Cortex of kidney (tissue), 1 donor: ENCODE measurements around the gene ABL1.

Experiments used
- DNase-seq: peaks from one replicate; lab custom pipeline; 2025; lab: John Stamatoyannopoulos, UW

The ABL1 gene

DNA sequence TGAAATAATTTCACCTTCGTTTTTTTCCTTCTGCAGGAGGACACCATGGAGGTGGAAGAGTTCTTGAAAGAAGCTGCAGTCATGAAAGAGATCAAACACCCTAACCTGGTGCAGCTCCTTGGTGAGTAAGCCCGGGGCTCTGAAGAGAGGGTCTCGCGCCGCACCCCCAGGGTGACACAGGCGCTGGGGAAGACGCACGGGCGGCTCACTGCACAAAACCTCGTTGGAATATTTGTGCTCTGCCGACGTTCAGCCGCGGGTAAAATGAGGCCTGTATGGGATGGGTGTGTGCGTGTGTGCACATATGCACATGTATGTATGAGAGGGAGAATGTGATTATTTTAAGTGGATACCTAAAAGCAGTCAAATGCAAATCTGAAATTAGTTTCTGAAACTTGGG lies 37.0 kb downstream of the ABL1 start:
- no peak for DNase-seq

DNA sequence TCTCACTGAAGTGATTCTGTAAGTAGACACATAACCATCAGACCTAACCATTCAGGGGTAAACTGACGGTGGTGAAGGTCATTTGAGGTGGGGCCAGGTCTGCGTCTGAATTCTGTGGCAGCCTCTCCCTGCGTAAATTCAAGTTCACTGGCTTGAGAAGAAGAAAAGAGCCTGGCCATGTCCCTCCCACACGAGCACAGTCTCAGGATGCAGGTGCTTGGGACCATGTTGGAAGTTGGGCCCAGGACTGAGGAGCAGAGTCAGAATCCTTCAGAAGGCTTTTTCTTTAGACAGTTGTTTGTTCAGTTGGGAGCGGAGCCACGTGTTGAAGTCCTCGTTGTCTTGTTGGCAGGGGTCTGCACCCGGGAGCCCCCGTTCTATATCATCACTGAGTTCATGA lies 37.5 kb downstream of the ABL1 start:
- no peak for DNase-seq

DNA sequence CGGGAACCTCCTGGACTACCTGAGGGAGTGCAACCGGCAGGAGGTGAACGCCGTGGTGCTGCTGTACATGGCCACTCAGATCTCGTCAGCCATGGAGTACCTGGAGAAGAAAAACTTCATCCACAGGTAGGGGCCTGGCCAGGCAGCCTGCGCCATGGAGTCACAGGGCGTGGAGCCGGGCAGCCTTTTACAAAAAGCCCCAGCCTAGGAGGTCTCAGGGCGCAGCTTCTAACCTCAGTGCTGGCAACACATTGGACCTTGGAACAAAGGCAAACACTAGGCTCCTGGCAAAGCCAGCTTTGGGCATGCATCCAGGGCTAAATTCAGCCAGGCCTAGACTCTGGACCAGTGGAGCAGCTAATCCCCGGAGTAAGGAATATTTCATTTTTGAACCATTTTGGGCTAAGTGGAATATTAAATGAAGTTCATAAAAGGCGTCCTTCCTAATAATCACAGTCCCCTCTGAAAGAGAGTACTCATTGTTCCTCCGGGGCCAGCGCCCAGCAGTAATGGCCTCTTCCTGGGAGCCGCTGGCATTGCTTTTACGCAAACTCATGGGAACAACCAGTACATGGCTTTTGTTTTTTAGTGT lies 38.0 kb downstream of the ABL1 start:
- DNase-seq: no peak

DNA sequence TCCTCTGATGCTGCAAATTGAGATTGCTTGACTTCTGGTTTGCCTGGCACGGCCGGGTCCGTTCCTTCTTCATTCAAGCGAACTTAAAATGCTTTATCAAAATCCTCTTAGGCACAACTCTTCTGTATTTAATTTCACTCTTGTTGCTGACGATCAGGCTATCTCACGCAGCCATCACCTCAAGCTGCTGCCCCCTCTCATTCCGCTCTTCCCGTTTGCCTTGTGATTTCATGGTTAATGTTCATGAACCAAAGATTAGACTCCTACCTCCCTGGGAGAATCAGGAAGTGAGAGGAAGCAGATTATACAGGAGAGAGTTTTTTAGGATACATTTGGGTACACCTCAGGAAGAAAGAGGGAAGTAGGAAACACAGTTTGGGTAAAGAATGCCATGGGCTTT lies 38.9 kb downstream of the ABL1 start:
- DNase-seq: no peak

DNA sequence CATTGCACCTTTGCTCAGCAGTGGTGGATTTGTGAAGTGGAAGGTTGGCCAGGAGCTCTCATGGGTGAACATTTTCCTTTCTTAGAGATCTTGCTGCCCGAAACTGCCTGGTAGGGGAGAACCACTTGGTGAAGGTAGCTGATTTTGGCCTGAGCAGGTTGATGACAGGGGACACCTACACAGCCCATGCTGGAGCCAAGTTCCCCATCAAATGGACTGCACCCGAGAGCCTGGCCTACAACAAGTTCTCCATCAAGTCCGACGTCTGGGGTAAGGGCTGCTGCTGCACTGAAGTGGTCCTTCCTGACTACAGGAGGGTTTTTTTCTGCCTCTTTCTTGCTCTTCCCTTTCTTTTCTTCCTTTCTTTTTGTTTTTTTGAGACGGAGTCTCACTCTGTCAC lies 39.7 kb downstream of the ABL1 start:
- DNase-seq: no peak

DNA sequence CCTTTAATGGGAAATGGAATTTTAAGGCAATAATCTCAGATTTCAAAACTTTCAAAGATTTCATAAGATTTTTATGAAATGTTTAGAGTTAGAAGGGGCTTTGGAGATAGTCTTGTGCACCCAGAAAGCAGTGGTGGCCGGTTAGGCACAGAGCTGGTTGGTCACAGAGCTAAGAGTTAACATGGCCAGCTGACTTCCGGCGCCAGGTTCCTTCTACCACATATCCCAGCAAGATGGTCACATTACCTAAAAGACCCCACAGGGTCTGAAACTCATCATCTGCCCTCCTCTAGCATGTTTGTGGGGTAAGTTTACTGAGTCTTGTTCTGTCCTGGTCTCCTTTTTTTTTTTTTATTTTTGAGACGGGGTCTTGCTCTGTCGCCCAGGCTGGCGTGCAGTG lies 42.2 kb downstream of the ABL1 start:
- no peak for DNase-seq

DNA sequence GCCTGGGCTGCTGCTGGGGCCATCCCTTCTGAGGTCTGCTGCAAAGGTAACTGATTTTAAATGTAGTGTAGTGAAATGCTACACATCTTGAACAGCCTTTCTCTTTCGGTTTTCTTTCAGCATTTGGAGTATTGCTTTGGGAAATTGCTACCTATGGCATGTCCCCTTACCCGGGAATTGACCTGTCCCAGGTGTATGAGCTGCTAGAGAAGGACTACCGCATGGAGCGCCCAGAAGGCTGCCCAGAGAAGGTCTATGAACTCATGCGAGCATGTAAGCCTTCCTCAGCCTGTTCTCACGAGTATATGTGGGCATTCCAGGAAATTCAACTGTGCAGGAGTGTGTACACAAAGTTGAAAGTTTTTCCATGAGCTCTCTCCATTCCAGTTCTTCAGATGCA lies 43.2 kb downstream of the ABL1 start:
- no peak for DNase-seq

DNA sequence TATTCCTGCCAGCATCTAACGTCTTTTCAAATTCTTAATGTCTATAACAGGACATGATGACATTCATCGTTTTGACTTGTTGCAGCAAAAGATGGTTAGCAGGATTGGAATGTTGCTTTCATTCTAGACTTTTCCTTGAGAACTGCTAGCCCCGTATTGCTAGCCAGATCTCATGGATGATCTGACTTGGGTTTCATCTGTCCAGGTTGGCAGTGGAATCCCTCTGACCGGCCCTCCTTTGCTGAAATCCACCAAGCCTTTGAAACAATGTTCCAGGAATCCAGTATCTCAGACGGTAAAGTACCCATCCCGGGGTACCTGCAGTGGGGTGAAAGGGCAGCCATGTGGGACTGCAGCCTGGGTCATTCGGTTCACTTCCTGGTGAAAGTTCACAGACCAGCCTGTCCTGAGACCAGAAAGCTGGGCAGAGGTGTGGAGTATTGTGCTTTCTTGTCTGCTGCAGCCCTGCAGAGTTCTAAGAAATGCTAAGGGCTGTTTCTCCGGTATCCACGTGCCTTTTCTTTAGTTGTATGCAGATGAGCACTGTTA lies 44.9 kb downstream of the ABL1 start:
- no peak for DNase-seq

DNA sequence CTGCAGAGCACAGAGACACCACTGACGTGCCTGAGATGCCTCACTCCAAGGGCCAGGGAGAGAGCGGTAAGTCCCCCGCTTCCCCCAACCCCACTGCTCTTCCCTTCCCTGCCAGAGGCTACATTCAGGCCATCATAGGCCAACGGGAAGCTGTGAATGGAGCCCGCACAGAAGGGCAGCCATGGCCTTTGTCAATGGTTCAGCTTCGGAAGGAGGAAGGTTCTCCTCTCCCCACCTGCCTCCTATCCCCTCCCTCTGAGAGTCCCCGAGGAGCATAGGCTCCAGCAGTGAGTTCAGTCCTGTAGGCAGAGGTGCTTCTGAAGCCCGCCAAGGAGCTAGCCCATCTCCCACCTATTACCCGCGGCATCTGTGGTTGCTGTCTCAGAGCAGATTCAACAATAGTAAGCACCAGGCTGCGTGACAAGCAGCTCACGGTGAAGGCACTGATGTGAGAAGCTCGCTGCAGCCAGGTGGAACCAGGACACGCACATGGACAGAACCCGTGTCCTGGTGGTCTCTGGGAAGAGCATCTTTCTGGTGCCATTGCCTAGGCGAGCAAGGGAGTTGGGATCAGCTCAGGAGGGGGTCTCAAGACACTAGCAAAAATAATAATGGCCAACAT lies 45.7 kb downstream of the ABL1 start:
- no peak for DNase-seq

DNA sequence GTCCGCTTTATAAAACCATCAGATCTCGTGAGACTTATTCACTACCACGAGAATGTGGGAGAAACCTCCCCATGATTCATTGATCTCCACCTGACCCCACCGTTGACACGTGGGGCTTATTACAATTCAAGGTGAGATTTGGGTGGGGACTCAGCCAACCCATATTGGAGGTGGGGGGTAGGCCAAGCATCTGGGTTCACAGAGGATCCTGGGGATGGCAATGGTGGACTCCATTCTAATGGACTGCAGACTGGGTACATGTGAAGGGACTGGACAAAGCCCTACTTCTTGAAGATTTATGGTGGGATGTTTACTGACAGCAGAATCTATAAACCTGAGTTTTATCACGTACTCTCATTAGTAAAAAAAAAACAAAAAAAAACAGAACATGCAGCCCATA lies 46.5 kb downstream of the ABL1 start:
- no peak for DNase-seq

DNA sequence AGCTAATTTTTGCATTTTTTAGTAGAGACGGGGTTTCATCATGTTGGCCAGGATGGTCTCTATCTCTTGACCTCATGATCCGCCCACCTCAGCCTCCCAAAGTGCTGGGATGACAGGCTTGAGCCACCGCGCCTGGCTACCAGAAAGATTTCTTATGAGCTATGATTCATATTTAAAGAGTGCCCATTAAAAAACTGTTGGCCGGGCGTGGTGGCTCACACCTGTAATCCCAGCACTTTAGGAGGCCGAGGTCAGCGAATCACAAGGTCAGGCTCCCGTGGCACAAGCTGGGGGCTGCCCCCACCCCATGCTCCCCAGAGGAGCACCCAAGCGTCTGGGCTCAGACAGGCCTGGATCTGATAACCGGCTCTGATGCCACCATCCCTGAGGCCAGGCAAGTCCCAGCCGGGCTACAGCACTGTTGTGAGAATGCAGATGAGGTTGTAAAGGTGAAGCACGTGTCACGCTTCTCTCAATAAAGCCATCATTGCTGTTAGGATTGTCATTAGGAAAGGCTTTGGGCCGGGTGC lies 47.7 kb downstream of the ABL1 start:
- DNase-seq: no peak

DNA sequence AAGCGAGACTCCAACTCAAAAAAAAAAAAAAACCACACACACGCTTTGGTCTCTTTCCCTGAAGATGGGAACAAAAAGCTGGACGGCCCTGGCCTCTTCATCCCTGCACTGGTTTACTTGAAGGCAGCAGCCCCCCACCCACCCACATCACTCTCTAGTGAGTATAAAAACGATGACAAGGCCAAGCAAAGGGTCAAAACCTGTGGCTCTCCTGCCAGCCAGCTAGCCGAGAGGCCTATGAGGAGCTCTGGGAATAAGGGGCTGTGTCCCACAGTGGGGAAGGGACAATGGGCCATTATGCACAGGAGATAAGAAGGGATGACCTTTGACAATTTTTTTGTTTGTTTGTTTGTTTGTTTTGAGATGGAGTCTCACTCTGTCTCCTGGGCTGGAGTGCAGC lies 48.4 kb downstream of the ABL1 start:
- DNase-seq: no peak

DNA sequence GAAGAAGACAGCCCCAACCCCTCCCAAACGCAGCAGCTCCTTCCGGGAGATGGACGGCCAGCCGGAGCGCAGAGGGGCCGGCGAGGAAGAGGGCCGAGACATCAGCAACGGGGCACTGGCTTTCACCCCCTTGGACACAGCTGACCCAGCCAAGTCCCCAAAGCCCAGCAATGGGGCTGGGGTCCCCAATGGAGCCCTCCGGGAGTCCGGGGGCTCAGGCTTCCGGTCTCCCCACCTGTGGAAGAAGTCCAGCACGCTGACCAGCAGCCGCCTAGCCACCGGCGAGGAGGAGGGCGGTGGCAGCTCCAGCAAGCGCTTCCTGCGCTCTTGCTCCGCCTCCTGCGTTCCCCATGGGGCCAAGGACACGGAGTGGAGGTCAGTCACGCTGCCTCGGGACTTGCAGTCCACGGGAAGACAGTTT lies 49.1 kb downstream of the ABL1 start:
- DNase-seq: no peak

DNA sequence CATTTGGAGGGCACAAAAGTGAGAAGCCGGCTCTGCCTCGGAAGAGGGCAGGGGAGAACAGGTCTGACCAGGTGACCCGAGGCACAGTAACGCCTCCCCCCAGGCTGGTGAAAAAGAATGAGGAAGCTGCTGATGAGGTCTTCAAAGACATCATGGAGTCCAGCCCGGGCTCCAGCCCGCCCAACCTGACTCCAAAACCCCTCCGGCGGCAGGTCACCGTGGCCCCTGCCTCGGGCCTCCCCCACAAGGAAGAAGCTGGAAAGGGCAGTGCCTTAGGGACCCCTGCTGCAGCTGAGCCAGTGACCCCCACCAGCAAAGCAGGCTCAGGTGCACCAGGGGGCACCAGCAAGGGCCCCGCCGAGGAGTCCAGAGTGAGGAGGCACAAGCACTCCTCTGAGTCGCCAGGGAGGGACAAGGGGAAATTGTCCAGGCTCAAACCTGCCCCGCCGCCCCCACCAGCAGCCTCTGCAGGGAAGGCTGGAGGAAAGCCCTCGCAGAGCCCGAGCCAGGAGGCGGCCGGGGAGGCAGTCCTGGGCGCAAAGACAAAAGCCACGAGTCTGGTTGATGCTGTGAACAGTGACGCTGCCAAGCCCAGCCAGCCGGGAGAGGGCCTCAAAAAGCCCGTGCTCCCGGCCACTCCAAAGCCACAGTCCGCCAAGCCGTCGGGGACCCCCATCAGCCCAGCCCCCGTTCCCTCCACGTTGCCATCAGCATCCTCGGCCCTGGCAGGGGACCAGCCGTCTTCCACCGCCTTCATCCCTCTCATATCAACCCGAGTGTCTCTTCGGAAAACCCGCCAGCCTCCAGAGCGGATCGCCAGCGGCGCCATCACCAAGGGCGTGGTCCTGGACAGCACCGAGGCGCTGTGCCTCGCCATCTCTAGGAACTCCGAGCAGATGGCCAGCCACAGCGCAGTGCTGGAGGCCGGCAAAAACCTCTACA lies 49.8 kb downstream of the ABL1 start:
- no peak for DNase-seq

DNA sequence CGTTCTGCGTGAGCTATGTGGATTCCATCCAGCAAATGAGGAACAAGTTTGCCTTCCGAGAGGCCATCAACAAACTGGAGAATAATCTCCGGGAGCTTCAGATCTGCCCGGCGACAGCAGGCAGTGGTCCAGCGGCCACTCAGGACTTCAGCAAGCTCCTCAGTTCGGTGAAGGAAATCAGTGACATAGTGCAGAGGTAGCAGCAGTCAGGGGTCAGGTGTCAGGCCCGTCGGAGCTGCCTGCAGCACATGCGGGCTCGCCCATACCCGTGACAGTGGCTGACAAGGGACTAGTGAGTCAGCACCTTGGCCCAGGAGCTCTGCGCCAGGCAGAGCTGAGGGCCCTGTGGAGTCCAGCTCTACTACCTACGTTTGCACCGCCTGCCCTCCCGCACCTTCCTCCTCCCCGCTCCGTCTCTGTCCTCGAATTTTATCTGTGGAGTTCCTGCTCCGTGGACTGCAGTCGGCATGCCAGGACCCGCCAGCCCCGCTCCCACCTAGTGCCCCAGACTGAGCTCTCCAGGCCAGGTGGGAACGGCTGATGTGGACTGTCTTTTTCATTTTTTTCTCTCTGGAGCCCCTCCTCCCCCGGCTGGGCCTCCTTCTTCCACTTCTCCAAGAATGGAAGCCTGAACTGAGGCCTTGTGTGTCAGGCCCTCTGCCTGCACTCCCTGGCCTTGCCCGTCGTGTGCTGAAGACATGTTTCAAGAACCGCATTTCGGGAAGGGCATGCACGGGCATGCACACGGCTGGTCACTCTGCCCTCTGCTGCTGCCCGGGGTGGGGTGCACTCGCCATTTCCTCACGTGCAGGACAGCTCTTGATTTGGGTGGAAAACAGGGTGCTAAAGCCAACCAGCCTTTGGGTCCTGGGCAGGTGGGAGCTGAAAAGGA lies 50.7 kb downstream of the ABL1 start:
- DNase-seq: no peak

DNA sequence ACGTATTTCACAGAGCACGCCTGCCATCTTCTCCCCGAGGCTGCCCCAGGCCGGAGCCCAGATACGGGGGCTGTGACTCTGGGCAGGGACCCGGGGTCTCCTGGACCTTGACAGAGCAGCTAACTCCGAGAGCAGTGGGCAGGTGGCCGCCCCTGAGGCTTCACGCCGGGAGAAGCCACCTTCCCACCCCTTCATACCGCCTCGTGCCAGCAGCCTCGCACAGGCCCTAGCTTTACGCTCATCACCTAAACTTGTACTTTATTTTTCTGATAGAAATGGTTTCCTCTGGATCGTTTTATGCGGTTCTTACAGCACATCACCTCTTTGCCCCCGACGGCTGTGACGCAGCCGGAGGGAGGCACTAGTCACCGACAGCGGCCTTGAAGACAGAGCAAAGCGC lies 51.9 kb downstream of the ABL1 start:
- no peak for DNase-seq

DNA sequence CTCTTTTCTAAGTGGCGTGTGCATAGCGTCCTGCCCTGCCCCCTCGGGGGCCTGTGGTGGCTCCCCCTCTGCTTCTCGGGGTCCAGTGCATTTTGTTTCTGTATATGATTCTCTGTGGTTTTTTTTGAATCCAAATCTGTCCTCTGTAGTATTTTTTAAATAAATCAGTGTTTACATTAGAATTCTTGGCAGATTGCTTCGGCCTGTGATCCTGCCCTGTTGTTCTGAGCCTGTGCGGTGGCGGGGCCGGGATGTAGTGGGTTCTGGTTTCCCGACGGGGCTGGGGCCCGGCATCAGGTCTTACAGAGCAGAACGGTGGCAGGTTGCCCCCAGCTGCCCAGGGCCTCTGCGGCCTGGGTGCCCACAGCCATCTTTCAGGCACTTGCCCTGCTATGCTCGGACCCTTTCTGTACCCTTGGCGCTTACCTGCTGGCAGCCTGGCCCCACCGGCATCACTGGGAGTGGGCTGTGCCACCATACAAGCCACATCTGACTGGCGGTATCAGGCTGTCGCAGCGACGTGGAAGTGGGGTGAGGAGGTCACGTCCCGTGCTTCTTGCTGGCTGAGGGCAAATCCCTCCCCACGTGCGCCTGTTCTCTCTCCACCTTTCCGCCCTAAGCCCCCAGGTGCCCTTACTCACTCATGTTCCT lies 52.6 kb downstream of the ABL1 start:
- no peak for DNase-seq

DNA sequence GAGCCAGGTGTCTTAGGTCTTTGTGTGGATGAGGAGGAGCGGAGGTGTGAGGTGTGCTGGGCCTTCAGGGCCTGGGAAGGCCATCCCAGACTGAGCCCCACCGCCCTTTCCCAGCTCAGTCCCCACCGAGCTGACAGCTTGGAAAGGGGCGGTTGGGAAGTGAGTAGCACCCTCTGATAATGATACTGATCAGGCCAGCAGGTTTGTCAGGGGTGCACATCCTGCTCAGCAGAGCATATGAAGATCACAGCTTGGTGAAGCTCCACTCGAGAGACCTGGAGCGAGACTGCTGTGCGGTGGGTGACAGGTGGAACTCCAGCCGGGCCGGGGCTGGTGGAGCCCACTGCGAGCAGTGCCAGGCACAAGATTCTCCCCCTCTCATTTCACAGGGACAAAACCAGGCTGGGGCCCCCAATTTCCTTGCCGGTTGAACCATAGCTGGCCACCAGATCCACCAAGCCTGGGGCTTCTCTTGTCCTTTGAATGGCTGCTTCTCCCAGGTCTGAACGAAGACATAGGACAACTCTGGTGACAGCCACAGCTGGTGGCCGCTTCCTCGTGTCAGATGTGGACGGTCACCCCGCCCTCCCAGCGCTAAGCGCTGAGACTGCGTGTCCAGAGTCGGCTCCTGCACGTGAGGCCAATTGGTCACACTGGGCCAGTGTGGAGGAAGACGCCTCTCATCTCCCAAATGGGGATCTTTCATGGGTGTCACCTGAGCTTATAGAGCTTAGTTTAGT lies 53.3 kb downstream of the ABL1 start:
- DNase-seq: no peak

DNA sequence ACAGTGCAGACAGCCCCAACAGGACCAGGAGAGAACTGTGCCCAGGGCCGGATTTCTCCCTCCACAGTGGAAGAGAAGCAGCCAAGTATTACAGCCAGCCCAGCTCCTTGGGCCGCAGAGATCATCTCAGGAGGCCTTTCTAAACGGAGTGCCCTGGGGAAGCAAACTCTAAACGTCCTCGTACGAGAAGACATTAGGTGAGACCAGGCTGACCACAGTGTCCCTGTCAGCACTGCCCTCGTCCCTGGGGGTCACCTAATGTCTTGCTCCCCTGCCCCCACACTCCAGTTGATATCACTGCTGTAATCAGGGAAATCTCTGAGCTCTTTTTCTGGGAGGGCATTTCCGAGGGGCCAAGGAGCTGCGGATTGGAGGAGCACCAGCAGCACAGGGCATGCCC lies 55.1 kb downstream of the ABL1 start:
- no peak for DNase-seq
